HCT116 (cell line): Measurements from ENCODE around the gene HCN2. TPM values are rescaled to one million over a fixed set of nuclear protein-coding genes. Genes with fewer than 3 reads are reported as not detected.

ENCODE experiments used
- ATAC-seq: fragments of 200-7000 bp; cut with Tn5 transposase; 2 replicates; pipeline ENCODE4 v1.9.1; 2020; ENCODE audit warnings: mild to moderate bottlenecking, moderate library complexity
- BruUV-seq: library from RNA; stranded (reverse); fragments of 400-500 nt; replicated peaks from 2 replicates; lab custom pipeline; 2021; lab: Mats Ljungman, UMichigan
- CTCF ChIA-PET: fragments of 300-600 bp; sonication (Branson Sonifier 250); formaldehyde crosslinking; loops from one replicate; lab custom pipeline; 2021; ENCODE audit warnings: antibody characterized with exemption; lab: Charles Lee
- POLR2A ChIA-PET: fragments of 300-600, 350-600 bp; sonication (Branson Sonifier 250); formaldehyde crosslinking; loops from one replicate; lab custom pipeline; 2021; ENCODE audit warnings: antibody characterized with exemption; lab: Charles Lee
- RAD21 ChIA-PET, 2 experiments: fragments of 300-600 bp; sonication (Branson Sonifier 250); formaldehyde crosslinking; loops; one replicate each; lab custom pipeline; 2023; ENCODE audit warnings: low total read pairs in 2 of 2; ENCODE audit not compliant: uncharacterized antibody in 2 of 2, unreplicated experiment in 2 of 2, low non-redundant PET in 1 of 2; lab: Charles Lee
- DNase-seq: peaks from one replicate; pipeline ENCODE4 v3.0.0-alpha.2; 2010; ENCODE audit warnings: low read depth, low spot score
- H2AFZ ChIP-seq: fragments of 200-600 bp; shearing (Covaris generic), sonication (generic); 2 replicates; pipeline ENCODE4 v1.6.1; 2017; ENCODE audit warnings: low read depth, mixed run types, mixed read lengths, antibody characterized with exemption, low read length; ENCODE audit not compliant: poor library complexity, severe bottlenecking
- H3K27ac ChIP-seq: 2 replicates; pipeline ENCODE4 v1.5.1; 2012; ENCODE audit warnings: low read depth, low read length
- H3K27me3 ChIP-seq: fragments of 200-600 bp; sonication (generic); 2 replicates; pipeline ENCODE4 v1.6.1; 2016; ENCODE audit warnings: mixed run types, low read length, mixed read lengths; ENCODE audit not compliant: insufficient read depth
- H3K36me3 ChIP-seq, 2 experiments: fragments of 200-500 bp in 1 of 2; fragments of 200-600 bp in 1 of 2; sonication (Bioruptor generic) in 1 of 2; sonication (generic) in 1 of 2; 2 replicates each; pipeline versions ENCODE4 v1.5.1 to v1.6.1; 2014 to 2016; ENCODE audit warnings: low read length in 2 of 2, inconsistent platforms in 1 of 2, mixed read lengths in 1 of 2, mixed run types in 1 of 2; ENCODE audit not compliant: insufficient read depth in 2 of 2, control insufficient read depth in 1 of 2
- H3K4me1 ChIP-seq, 2 experiments: fragments of 200-600 bp in 1 of 2; sonication (generic) in 1 of 2; 2 replicates each; pipeline versions ENCODE4 v1.5.1 to v1.6.1; 2012 to 2017; ENCODE audit warnings: low read length in 2 of 2, inconsistent platforms in 1 of 2, mild to moderate bottlenecking in 1 of 2, mixed read lengths in 1 of 2, mixed run types in 1 of 2, moderate library complexity in 1 of 2; ENCODE audit not compliant: insufficient read depth in 2 of 2, control insufficient read depth in 1 of 2
- H3K4me2 ChIP-seq: fragments of 200-600 bp; sonication (generic); 2 replicates; pipeline ENCODE4 v1.6.1; 2017; ENCODE audit warnings: mixed run types, low read length, mixed read lengths
- H3K4me3 ChIP-seq, 2 experiments: fragments of 200-600 bp in 1 of 2; sonication (generic) in 1 of 2; replicated peaks in 1 of 2; 2 replicates each; pipeline ENCODE4 v1.5.1; 2011 to 2016; ENCODE audit warnings: low read length in 2 of 2, control low read depth in 1 of 2, low read depth in 1 of 2, mild to moderate bottlenecking in 1 of 2, mixed read lengths in 1 of 2, mixed run types in 1 of 2
- H3K79me2 ChIP-seq: fragments of 200-600 bp; sonication (generic); 2 replicates; pipeline ENCODE4 v1.6.1; 2017; ENCODE audit warnings: mild to moderate bottlenecking, mixed run types, low read length, moderate library complexity, mixed read lengths; ENCODE audit not compliant: insufficient read depth
- H3K9ac ChIP-seq: fragments of 200-600 bp; sonication (generic); 2 replicates; pipeline ENCODE4 v1.6.1; 2016; ENCODE audit warnings: low read length, mixed read lengths
- H3K9me2 ChIP-seq: fragments of 200-600 bp; sonication (generic), shearing (Covaris generic); 2 replicates; pipeline ENCODE4 v1.6.1; 2017; ENCODE audit warnings: mixed run types, mild to moderate bottlenecking, moderate library complexity; ENCODE audit not compliant: insufficient read depth
- H3K9me3 ChIP-seq, 2 experiments: fragments of 200-500 bp in 1 of 2; fragments of 200-600 bp in 1 of 2; sonication (Bioruptor generic) in 1 of 2; sonication (generic) in 1 of 2; 2 replicates each; pipeline ENCODE4 v1.6.1; 2014 to 2017; ENCODE audit warnings: low read length in 2 of 2, mixed read lengths in 2 of 2, inconsistent platforms in 1 of 2, low read depth in 1 of 2, mild to moderate bottlenecking in 1 of 2, mixed run types in 1 of 2, moderate library complexity in 1 of 2; ENCODE audit not compliant: control insufficient read depth in 1 of 2, insufficient read depth in 1 of 2
- H4K20me1 ChIP-seq: fragments of 200-600 bp; sonication (generic), shearing (Covaris generic); 2 replicates; pipeline ENCODE4 v1.6.1; 2017; ENCODE audit warnings: mixed run types, mild to moderate bottlenecking, moderate library complexity; ENCODE audit not compliant: insufficient read depth
- CBX3 ChIP-seq: IDR thresholded peaks from 2 replicates; pipeline ENCODE4 v1.6.1; 2012; ENCODE audit warnings: low read depth
- CEBPB ChIP-seq: IDR thresholded peaks from 2 replicates; pipeline ENCODE4 v1.6.1; 2012; ENCODE audit warnings: low read depth
- ELF1 ChIP-seq: IDR thresholded peaks from 2 replicates; pipeline ENCODE4 v1.6.1; 2012; ENCODE audit warnings: low read depth, borderline replicate concordance
- EZH2 ChIP-seq: fragments of 200-600 bp; sonication (generic); IDR thresholded peaks from 2 replicates; pipeline ENCODE4 v1.6.1; 2017; ENCODE audit warnings: antibody characterized with exemption, mixed run types
- FOSL1 ChIP-seq: IDR thresholded peaks from 2 replicates; pipeline ENCODE4 v1.6.1; 2012; ENCODE audit warnings: low read depth
- JUND ChIP-seq: IDR thresholded peaks from 2 replicates; pipeline ENCODE4 v1.6.1; 2012
- POLR2A ChIP-seq: IDR thresholded peaks from 2 replicates; pipeline ENCODE4 v1.7.0; 2011; ENCODE audit warnings: borderline replicate concordance; ENCODE audit not compliant: insufficient read depth, insufficient read length; ENCODE audit errors: extremely low read depth
- POLR2AphosphoS5 ChIP-seq: IDR thresholded peaks from 2 replicates; pipeline ENCODE4 v1.6.1; 2011; ENCODE audit warnings: mild to moderate bottlenecking, low read depth, low read length, moderate library complexity
- RAD21 ChIP-seq: IDR thresholded peaks from 2 replicates; pipeline ENCODE4 v1.6.1; 2012; ENCODE audit warnings: low read depth, mild to moderate bottlenecking
- YY1 ChIP-seq: IDR thresholded peaks from 2 replicates; pipeline ENCODE4 v1.6.1; 2011; ENCODE audit warnings: low read length, low read depth, moderate library complexity, mild to moderate bottlenecking; ENCODE audit not compliant: insufficient replicate concordance; ENCODE audit errors: extremely low read depth
- ZFX ChIP-seq: fragments of 450-650 bp; IDR thresholded peaks from 2 replicates; pipeline ENCODE4 v1.6.1; 2017
- ZNF274 ChIP-seq: fragments of 200-500 bp; sonication (Bioruptor generic); IDR thresholded peaks from 2 replicates; pipeline ENCODE4 v1.6.1; 2014; ENCODE audit warnings: mild to moderate bottlenecking, low read depth, low read length, inconsistent platforms
- intact Hi-C: fragments of 100-400 bp; cut with micrococcal nuclease; formaldehyde crosslinking; loops from 2 replicates; pipeline ENCODE4 v1.10.0; 2022
- total RNA-seq: library from RNA; stranded (reverse); gene quantifications from one replicate; pipeline ENCODE4 v1.2.1, GENCODE V29; 2021; ENCODE audit not compliant: unreplicated experiment
- TF ChIP-seq, protein P1 (sequence below): IDR thresholded peaks from 2 replicates; pipeline ENCODE4 v1.6.1; 2012
- TF ChIP-seq, protein P2 (sequence below): IDR thresholded peaks from 2 replicates; pipeline ENCODE4 v1.6.1; 2011; ENCODE audit warnings: mild to moderate bottlenecking, low read length, moderate library complexity; ENCODE audit not compliant: insufficient replicate concordance; ENCODE audit errors: extremely low read depth
- TF ChIP-seq, protein P3 (sequence below), 3 experiments: fragments of 200-600 bp in 1 of 3; sonication (generic) in 1 of 3; IDR thresholded peaks in 2 of 3; conservative IDR thresholded peaks in 1 of 3; 2 replicates each; pipeline ENCODE4 v1.5.1; 2012 to 2017; ENCODE audit warnings: low read depth in 2 of 3, low read length in 2 of 3, antibody characterized with exemption in 1 of 3, borderline replicate concordance in 1 of 3, control low read depth in 1 of 3, mild to moderate bottlenecking in 1 of 3, mixed read lengths in 1 of 3, mixed run types in 1 of 3, moderate library complexity in 1 of 3; ENCODE audit not compliant: insufficient read depth in 1 of 3
- TF ChIP-seq, protein P4 (sequence below): IDR thresholded peaks from 2 replicates; pipeline ENCODE4 v1.6.1; 2012
- TF ChIP-seq, protein P5 (sequence below): IDR thresholded peaks from 2 replicates; pipeline ENCODE4 v1.6.1; 2012; ENCODE audit warnings: low read depth

The HCN2 gene
- total RNA-seq, 1 experiment from 2014 or later = 2.4 TPM

DNA sequence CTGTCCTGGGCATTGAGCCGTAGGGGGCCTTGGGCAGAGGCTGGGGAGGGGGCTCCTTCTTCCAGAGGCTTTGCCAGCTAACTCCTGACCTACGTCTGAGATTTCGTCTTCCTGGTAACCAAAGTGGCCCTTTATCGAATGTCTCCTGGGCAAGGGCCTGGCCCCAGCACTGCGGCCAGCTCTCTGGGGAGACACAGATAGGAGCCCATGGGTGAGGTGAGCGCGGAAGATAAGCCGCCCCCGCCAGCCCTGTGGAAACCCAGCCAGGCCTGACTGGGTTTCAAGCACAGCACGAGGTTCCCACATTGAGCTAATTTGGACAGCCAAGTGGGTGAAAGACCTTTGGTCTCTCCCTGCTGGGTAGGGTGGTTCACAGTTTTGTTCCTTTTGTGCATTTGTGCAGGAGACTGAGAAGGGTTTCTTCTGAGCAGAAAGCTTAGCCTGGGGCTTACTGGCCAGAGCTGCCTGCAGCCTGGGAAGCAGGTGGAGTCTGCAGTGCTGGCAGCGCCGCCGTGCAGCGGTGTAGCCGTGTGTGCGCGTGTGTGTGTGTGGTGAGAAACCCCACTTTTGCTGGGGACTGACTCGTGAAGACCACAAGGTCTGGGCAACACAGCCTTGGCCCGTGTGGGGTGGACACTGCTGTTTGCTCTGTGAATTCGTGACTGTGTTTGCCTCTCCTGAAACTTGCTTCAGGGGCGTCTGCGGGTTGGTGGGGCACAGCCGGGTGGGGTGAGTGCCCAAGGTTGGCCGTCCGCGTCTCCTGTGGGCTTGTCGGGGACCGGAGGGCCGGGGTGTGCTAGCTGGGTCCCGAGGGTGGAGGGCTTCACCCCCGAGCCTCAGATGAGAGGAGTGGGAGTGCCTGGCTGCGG lies 14.8 kb upstream of the HCN2 start:
- CTCF ChIA-PET = interaction anchor here (0.8 to 1.0 kb wide), 2 partner anchors 9 to 10 kb away, joined by 3 to 4 read pairs; no protein-coding TSS in a partner anchor
- Histone ChIP-seq H3K9me3 (no peaks in the 10 kb centered on the region), H2AFZ (no peak overlapping the region), H3K4me2 (peak overlapping the region; percentile 7; the same call in 1 of the 2 replicates), H4K20me1 (peaks cover 6% of the 10 kb centered on the region; the same call in 1 of the 2 replicates), H3K9ac (no peak overlapping the region), H3K79me2 (peaks cover 75% of the 10 kb centered on the region), H3K27me3 (no peaks in the 10 kb centered on the region), H3K27ac (peak overlapping the region; percentile 31; the same call in 1 of the 2 replicates), H3K9me2 (no peaks in the 10 kb centered on the region), H3K36me3 (peaks cover 6 to 33% of the 10 kb centered on the region in 2 experiments; a peak in 2 of 4 replicates), H3K4me1 (peaks cover 3 to 34% of the 10 kb centered on the region in 2 experiments; a peak in 3 of 4 replicates), H3K4me3 (no peak overlapping the region)
- intact Hi-C loops = no loop called here
- DNase-seq (no peak), ATAC-seq (no peak)
- RAD21 ChIA-PET = no interaction called here
- TF ChIP-seq ELF1 (no peak), JUND (no peak), ZFX (no peak), YY1 (no peak), POLR2AphosphoS5 (no peak), CBX3 (no peak), ZNF274 (no peak), EZH2 (no peak), POLR2A (no peak), RAD21 (no peak), FOSL1 (no peak), CEBPB (no peak)
- TF ChIP-seq, protein P1, sequence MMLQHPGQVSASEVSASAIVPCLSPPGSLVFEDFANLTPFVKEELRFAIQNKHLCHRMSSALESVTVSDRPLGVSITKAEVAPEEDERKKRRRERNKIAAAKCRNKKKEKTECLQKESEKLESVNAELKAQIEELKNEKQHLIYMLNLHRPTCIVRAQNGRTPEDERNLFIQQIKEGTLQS = no peak
- TF ChIP-seq, protein P2, sequence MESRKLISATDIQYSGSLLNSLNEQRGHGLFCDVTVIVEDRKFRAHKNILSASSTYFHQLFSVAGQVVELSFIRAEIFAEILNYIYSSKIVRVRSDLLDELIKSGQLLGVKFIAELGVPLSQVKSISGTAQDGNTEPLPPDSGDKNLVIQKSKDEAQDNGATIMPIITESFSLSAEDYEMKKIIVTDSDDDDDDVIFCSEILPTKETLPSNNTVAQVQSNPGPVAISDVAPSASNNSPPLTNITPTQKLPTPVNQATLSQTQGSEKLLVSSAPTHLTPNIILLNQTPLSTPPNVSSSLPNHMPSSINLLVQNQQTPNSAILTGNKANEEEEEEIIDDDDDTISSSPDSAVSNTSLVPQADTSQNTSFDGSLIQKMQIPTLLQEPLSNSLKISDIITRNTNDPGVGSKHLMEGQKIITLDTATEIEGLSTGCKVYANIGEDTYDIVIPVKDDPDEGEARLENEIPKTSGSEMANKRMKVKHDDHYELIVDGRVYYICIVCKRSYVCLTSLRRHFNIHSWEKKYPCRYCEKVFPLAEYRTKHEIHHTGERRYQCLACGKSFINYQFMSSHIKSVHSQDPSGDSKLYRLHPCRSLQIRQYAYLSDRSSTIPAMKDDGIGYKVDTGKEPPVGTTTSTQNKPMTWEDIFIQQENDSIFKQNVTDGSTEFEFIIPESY = no peak
- TF ChIP-seq, protein P3, sequence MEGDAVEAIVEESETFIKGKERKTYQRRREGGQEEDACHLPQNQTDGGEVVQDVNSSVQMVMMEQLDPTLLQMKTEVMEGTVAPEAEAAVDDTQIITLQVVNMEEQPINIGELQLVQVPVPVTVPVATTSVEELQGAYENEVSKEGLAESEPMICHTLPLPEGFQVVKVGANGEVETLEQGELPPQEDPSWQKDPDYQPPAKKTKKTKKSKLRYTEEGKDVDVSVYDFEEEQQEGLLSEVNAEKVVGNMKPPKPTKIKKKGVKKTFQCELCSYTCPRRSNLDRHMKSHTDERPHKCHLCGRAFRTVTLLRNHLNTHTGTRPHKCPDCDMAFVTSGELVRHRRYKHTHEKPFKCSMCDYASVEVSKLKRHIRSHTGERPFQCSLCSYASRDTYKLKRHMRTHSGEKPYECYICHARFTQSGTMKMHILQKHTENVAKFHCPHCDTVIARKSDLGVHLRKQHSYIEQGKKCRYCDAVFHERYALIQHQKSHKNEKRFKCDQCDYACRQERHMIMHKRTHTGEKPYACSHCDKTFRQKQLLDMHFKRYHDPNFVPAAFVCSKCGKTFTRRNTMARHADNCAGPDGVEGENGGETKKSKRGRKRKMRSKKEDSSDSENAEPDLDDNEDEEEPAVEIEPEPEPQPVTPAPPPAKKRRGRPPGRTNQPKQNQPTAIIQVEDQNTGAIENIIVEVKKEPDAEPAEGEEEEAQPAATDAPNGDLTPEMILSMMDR (IDR thresholded peaks at IDR 0.05 in 2 of 3, conservative IDR thresholded peaks at IDR 0.05 in 1 of 3; ENCODE audit: borderline replicate concordance in 1 of 3, insufficient read depth in 1 of 3, low read depth in 2 of 3, low read length in 2 of 3) = no peak
- TF ChIP-seq, protein P4, sequence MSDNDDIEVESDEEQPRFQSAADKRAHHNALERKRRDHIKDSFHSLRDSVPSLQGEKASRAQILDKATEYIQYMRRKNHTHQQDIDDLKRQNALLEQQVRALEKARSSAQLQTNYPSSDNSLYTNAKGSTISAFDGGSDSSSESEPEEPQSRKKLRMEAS = no peak
- TF ChIP-seq, protein P5, sequence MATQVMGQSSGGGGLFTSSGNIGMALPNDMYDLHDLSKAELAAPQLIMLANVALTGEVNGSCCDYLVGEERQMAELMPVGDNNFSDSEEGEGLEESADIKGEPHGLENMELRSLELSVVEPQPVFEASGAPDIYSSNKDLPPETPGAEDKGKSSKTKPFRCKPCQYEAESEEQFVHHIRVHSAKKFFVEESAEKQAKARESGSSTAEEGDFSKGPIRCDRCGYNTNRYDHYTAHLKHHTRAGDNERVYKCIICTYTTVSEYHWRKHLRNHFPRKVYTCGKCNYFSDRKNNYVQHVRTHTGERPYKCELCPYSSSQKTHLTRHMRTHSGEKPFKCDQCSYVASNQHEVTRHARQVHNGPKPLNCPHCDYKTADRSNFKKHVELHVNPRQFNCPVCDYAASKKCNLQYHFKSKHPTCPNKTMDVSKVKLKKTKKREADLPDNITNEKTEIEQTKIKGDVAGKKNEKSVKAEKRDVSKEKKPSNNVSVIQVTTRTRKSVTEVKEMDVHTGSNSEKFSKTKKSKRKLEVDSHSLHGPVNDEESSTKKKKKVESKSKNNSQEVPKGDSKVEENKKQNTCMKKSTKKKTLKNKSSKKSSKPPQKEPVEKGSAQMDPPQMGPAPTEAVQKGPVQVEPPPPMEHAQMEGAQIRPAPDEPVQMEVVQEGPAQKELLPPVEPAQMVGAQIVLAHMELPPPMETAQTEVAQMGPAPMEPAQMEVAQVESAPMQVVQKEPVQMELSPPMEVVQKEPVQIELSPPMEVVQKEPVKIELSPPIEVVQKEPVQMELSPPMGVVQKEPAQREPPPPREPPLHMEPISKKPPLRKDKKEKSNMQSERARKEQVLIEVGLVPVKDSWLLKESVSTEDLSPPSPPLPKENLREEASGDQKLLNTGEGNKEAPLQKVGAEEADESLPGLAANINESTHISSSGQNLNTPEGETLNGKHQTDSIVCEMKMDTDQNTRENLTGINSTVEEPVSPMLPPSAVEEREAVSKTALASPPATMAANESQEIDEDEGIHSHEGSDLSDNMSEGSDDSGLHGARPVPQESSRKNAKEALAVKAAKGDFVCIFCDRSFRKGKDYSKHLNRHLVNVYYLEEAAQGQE = no peak
- POLR2A ChIA-PET = interaction anchor here (0.6 kb wide), 1 partner anchor 49 kb away, joined by 3 read pairs; no protein-coding TSS in a partner anchor
- BruUV-seq = no TSS peak
